COLO829 (cell line): ENCODE measurements around the gene WNT7B.

Experiments
- DNase-seq: peaks from one replicate; pipeline ENCODE4 v3.0.0; 2012; ENCODE audit warnings: low spot score

Gene WNT7B

GRCh38 chr22:45953178-45953577 is 23.8 kb downstream of the WNT7B start:
- no peak for DNase-seq

- DNase-seq = no peak
These were observed 24.4 kb downstream of the WNT7B start for GRCh38 chr22:45952553-45952952.

- no peak for DNase-seq
These were observed 24.8 kb downstream of the WNT7B start for GRCh38 chr22:45952151-45952550.

GRCh38 chr22:45949891-45950290 is 27.1 kb downstream of the WNT7B start:
- no peak for DNase-seq

- DNase-seq = no peak
These were observed 27.6 kb downstream of the WNT7B start for GRCh38 chr22:45949258-45949870.

GRCh38 chr22:45948081-45948648 is 28.8 kb downstream of the WNT7B start:
- no peak for DNase-seq

- no peak for DNase-seq
These were observed 30.0 kb downstream of the WNT7B start for GRCh38 chr22:45946805-45947600.

GRCh38 chr22:45945621-45946106 is 31.3 kb downstream of the WNT7B start:
- DNase-seq = no peak

- no peak for DNase-seq
These were observed 34.0 kb downstream of the WNT7B start for GRCh38 chr22:45942787-45943493.

GRCh38 chr22:45942344-45942743 is 34.6 kb downstream of the WNT7B start:
- DNase-seq = no peak

GRCh38 chr22:45938913-45939312 is 38.0 kb downstream of the WNT7B start:
- DNase-seq = no peak

- no peak for DNase-seq
These were observed 39.0 kb downstream of the WNT7B start for GRCh38 chr22:45937960-45938359.

GRCh38 chr22:45935573-45935972 is 41.4 kb downstream of the WNT7B start:
- no peak for DNase-seq

GRCh38 chr22:45934659-45935341 is 42.2 kb downstream of the WNT7B start:
- peak; percentile 48 for DNase-seq

GRCh38 chr22:45934168-45934564 is 42.8 kb downstream of the WNT7B start:
- DNase-seq = no peak

- DNase-seq = no peak
These were observed 43.3 kb downstream of the WNT7B start for GRCh38 chr22:45933506-45934167.

GRCh38 chr22:45932071-45932470 is 44.9 kb downstream of the WNT7B start:
- no peak for DNase-seq

GRCh38 chr22:45931042-45931441 is 45.9 kb downstream of the WNT7B start:
- DNase-seq = no peak

GRCh38 chr22:45930324-45930723 is 46.6 kb downstream of the WNT7B start:
- DNase-seq = no peak

GRCh38 chr22:45929649-45930048 is 47.3 kb downstream of the WNT7B start:
- no peak for DNase-seq

GRCh38 chr22:45928726-45929368 is 48.1 kb downstream of the WNT7B start:
- no peak for DNase-seq
